HCT116 (cell line): Measurements from ENCODE around the gene GJC1. TPM values are rescaled to one million over a fixed set of nuclear protein-coding genes. Genes with fewer than 3 reads are reported as not detected.
"Not testable (repeated sequence)": the region's sequence is repeated elsewhere in the genome, so short reads cannot be mapped to it uniquely, and the experiment has no call there.

Experiments
- ATAC-seq: fragments of 200-7000 bp; cut with Tn5 transposase; 2 replicates; pipeline ENCODE4 v1.9.1; 2020; ENCODE audit warnings: mild to moderate bottlenecking, moderate library complexity
- BruUV-seq: library from RNA; stranded (reverse); fragments of 400-500 nt; replicated peaks from 2 replicates; lab custom pipeline; 2021; lab: Mats Ljungman, UMichigan
- CTCF ChIA-PET: fragments of 300-600 bp; sonication (Branson Sonifier 250); formaldehyde crosslinking; loops from one replicate; lab custom pipeline; 2021; ENCODE audit warnings: antibody characterized with exemption; lab: Charles Lee
- POLR2A ChIA-PET: fragments of 300-600, 350-600 bp; sonication (Branson Sonifier 250); formaldehyde crosslinking; loops from one replicate; lab custom pipeline; 2021; ENCODE audit warnings: antibody characterized with exemption; lab: Charles Lee
- RAD21 ChIA-PET, 2 experiments: fragments of 300-600 bp; sonication (Branson Sonifier 250); formaldehyde crosslinking; loops; one replicate each; lab custom pipeline; 2023; ENCODE audit warnings: low total read pairs in 2 of 2; ENCODE audit not compliant: uncharacterized antibody in 2 of 2, unreplicated experiment in 2 of 2, low non-redundant PET in 1 of 2; lab: Charles Lee
- DNase-seq: peaks from one replicate; pipeline ENCODE4 v3.0.0-alpha.2; 2010; ENCODE audit warnings: low read depth, low spot score
- H2AFZ ChIP-seq: fragments of 200-600 bp; shearing (Covaris generic), sonication (generic); 2 replicates; pipeline ENCODE4 v1.6.1; 2017; ENCODE audit warnings: low read depth, mixed run types, mixed read lengths, antibody characterized with exemption, low read length; ENCODE audit not compliant: poor library complexity, severe bottlenecking
- H3K27ac ChIP-seq: 2 replicates; pipeline ENCODE4 v1.5.1; 2012; ENCODE audit warnings: low read depth, low read length
- H3K27me3 ChIP-seq: fragments of 200-600 bp; sonication (generic); 2 replicates; pipeline ENCODE4 v1.6.1; 2016; ENCODE audit warnings: mixed run types, low read length, mixed read lengths; ENCODE audit not compliant: insufficient read depth
- H3K36me3 ChIP-seq, 2 experiments: fragments of 200-500 bp in 1 of 2; fragments of 200-600 bp in 1 of 2; sonication (Bioruptor generic) in 1 of 2; sonication (generic) in 1 of 2; 2 replicates each; pipeline versions ENCODE4 v1.5.1 to v1.6.1; 2014 to 2016; ENCODE audit warnings: low read length in 2 of 2, inconsistent platforms in 1 of 2, mixed read lengths in 1 of 2, mixed run types in 1 of 2; ENCODE audit not compliant: insufficient read depth in 2 of 2, control insufficient read depth in 1 of 2
- H3K4me1 ChIP-seq, 2 experiments: fragments of 200-600 bp in 1 of 2; sonication (generic) in 1 of 2; 2 replicates each; pipeline versions ENCODE4 v1.5.1 to v1.6.1; 2012 to 2017; ENCODE audit warnings: low read length in 2 of 2, inconsistent platforms in 1 of 2, mild to moderate bottlenecking in 1 of 2, mixed read lengths in 1 of 2, mixed run types in 1 of 2, moderate library complexity in 1 of 2; ENCODE audit not compliant: insufficient read depth in 2 of 2, control insufficient read depth in 1 of 2
- H3K4me2 ChIP-seq: fragments of 200-600 bp; sonication (generic); 2 replicates; pipeline ENCODE4 v1.6.1; 2017; ENCODE audit warnings: mixed run types, low read length, mixed read lengths
- H3K4me3 ChIP-seq, 2 experiments: fragments of 200-600 bp in 1 of 2; sonication (generic) in 1 of 2; replicated peaks in 1 of 2; 2 replicates each; pipeline ENCODE4 v1.5.1; 2011 to 2016; ENCODE audit warnings: low read length in 2 of 2, control low read depth in 1 of 2, low read depth in 1 of 2, mild to moderate bottlenecking in 1 of 2, mixed read lengths in 1 of 2, mixed run types in 1 of 2
- H3K79me2 ChIP-seq: fragments of 200-600 bp; sonication (generic); 2 replicates; pipeline ENCODE4 v1.6.1; 2017; ENCODE audit warnings: mild to moderate bottlenecking, mixed run types, low read length, moderate library complexity, mixed read lengths; ENCODE audit not compliant: insufficient read depth
- H3K9ac ChIP-seq: fragments of 200-600 bp; sonication (generic); 2 replicates; pipeline ENCODE4 v1.6.1; 2016; ENCODE audit warnings: low read length, mixed read lengths
- H3K9me2 ChIP-seq: fragments of 200-600 bp; sonication (generic), shearing (Covaris generic); 2 replicates; pipeline ENCODE4 v1.6.1; 2017; ENCODE audit warnings: mixed run types, mild to moderate bottlenecking, moderate library complexity; ENCODE audit not compliant: insufficient read depth
- H3K9me3 ChIP-seq, 2 experiments: fragments of 200-500 bp in 1 of 2; fragments of 200-600 bp in 1 of 2; sonication (Bioruptor generic) in 1 of 2; sonication (generic) in 1 of 2; 2 replicates each; pipeline ENCODE4 v1.6.1; 2014 to 2017; ENCODE audit warnings: low read length in 2 of 2, mixed read lengths in 2 of 2, inconsistent platforms in 1 of 2, low read depth in 1 of 2, mild to moderate bottlenecking in 1 of 2, mixed run types in 1 of 2, moderate library complexity in 1 of 2; ENCODE audit not compliant: control insufficient read depth in 1 of 2, insufficient read depth in 1 of 2
- H4K20me1 ChIP-seq: fragments of 200-600 bp; sonication (generic), shearing (Covaris generic); 2 replicates; pipeline ENCODE4 v1.6.1; 2017; ENCODE audit warnings: mixed run types, mild to moderate bottlenecking, moderate library complexity; ENCODE audit not compliant: insufficient read depth
- POLR2AphosphoS5 ChIP-seq: IDR thresholded peaks from 2 replicates; pipeline ENCODE4 v1.6.1; 2011; ENCODE audit warnings: mild to moderate bottlenecking, low read depth, low read length, moderate library complexity
- REST ChIP-seq: IDR thresholded peaks from 2 replicates; pipeline ENCODE4 v1.6.1; 2012; ENCODE audit warnings: low read depth
- YY1 ChIP-seq: IDR thresholded peaks from 2 replicates; pipeline ENCODE4 v1.6.1; 2011; ENCODE audit warnings: low read length, low read depth, moderate library complexity, mild to moderate bottlenecking; ENCODE audit not compliant: insufficient replicate concordance; ENCODE audit errors: extremely low read depth
- intact Hi-C: fragments of 100-400 bp; cut with micrococcal nuclease; formaldehyde crosslinking; loops from 2 replicates; pipeline ENCODE4 v1.10.0; 2022
- total RNA-seq: library from RNA; stranded (reverse); gene quantifications from one replicate; pipeline ENCODE4 v1.2.1, GENCODE V29; 2021; ENCODE audit not compliant: unreplicated experiment

The GJC1 gene
- total RNA-seq, 1 experiment from 2014 or later = 62.4 TPM

GRCh38 chr17:44820631-44821212, 9.4 kb downstream of the GJC1 start (continued):
- TF ChIP-seq REST = no peak
- no peak for TF ChIP-seq YY1
- TF ChIP-seq POLR2AphosphoS5 = peak; percentile 42; the same call in 1 of the 2 replicates

GRCh38 chr17:44818508-44818907, 11.6 kb downstream of the GJC1 start:
- H3K27me3 ChIP-seq, DNase-seq, H2AFZ ChIP-seq, CTCF ChIA-PET, H3K9me2 ChIP-seq, RAD21 ChIA-PET, H3K9me3 ChIP-seq, BruUV-seq, POLR2A ChIA-PET, H4K20me1 ChIP-seq, H3K36me3 ChIP-seq, intact Hi-C loops: not testable (repeated sequence)
- Histone ChIP-seq H3K27ac (peak overlapping the region; percentile 50), H3K4me1 (peaks cover 70 to 95% of the 10 kb centered on the region in 2 experiments), H3K4me2 (peak overlapping the region; percentile 65), H3K9ac (peak overlapping the region; percentile 53), H3K4me3 (peak overlapping the region in 1 of 2 experiments; percentile 7; a peak in 2 of 4 replicates), H3K79me2 (peaks cover 89% of the 10 kb centered on the region)
- ATAC-seq = 0 out of 2 replicates have a peak, but pooled peaks have one; percentile 19
